GM23338 (cell line): ENCODE measurements around the gene OBP2A.
"Not testable (repeated sequence)": the region's sequence is repeated elsewhere in the genome, so short reads cannot be mapped to it uniquely, and the experiment has no call there.

Experiments used
- CREB1 ChIP-seq: fragments of 250-450 bp; sonication (Bioruptor Pico); IDR thresholded peaks from 2 replicates; pipeline ENCODE4 v1.5.0; 2020; ENCODE audit warnings: low read depth, mild to moderate bottlenecking, moderate library complexity
- ETS1 ChIP-seq: IDR thresholded peaks from 2 replicates; pipeline ENCODE4 v1.6.1; 2016; ENCODE audit warnings: antibody characterized with exemption
- EZH2 ChIP-seq: fragments of 200-600 bp; sonication (generic); IDR thresholded peaks from one replicate; pipeline ENCODE4 v1.8.0; 2017; ENCODE audit warnings: antibody characterized with exemption, mild to moderate bottlenecking, low read depth; ENCODE audit not compliant: unreplicated experiment
- EZH2phosphoT487 ChIP-seq: fragments of 200-600 bp; sonication (generic); IDR thresholded peaks from one replicate; pipeline ENCODE4 v1.8.1; 2018; ENCODE audit warnings: antibody characterized with exemption; ENCODE audit not compliant: unreplicated experiment
- JUNB ChIP-seq: IDR thresholded peaks from one replicate; pipeline ENCODE4 v1.6.1; 2016; ENCODE audit warnings: antibody characterized with exemption; ENCODE audit not compliant: unreplicated experiment
- POLR2AphosphoS5 ChIP-seq: IDR thresholded peaks from 2 replicates; pipeline ENCODE4 v1.6.1; 2016; ENCODE audit warnings: antibody characterized with exemption, low read depth
- REST ChIP-seq: IDR thresholded peaks from one replicate; pipeline ENCODE4 v1.6.1; 2018; ENCODE audit warnings: antibody characterized with exemption; ENCODE audit not compliant: unreplicated experiment
- TF ChIP-seq, protein P1 (sequence below), 2 experiments: fragments of 200-600 bp in 1 of 2; sonication (generic) in 1 of 2; conservative IDR thresholded peaks; 2 replicates each; pipeline versions ENCODE4 v1.5.1 to v1.6.1; 2016 to 2017; ENCODE audit warnings: antibody characterized with exemption in 2 of 2, low read depth in 2 of 2, mild to moderate bottlenecking in 2 of 2, moderate library complexity in 1 of 2

GRCh38 chr9:135535631-135536030 lies 10.3 kb upstream of the OBP2A start:
- TF ChIP-seq, protein P1, sequence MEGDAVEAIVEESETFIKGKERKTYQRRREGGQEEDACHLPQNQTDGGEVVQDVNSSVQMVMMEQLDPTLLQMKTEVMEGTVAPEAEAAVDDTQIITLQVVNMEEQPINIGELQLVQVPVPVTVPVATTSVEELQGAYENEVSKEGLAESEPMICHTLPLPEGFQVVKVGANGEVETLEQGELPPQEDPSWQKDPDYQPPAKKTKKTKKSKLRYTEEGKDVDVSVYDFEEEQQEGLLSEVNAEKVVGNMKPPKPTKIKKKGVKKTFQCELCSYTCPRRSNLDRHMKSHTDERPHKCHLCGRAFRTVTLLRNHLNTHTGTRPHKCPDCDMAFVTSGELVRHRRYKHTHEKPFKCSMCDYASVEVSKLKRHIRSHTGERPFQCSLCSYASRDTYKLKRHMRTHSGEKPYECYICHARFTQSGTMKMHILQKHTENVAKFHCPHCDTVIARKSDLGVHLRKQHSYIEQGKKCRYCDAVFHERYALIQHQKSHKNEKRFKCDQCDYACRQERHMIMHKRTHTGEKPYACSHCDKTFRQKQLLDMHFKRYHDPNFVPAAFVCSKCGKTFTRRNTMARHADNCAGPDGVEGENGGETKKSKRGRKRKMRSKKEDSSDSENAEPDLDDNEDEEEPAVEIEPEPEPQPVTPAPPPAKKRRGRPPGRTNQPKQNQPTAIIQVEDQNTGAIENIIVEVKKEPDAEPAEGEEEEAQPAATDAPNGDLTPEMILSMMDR (conservative IDR thresholded peaks at IDR 0.05; ENCODE audit: low read depth in 2 of 2), result not testable (repeated sequence)
- TF ChIP-seq JUNB; ETS1; REST; EZH2; EZH2phosphoT487; POLR2AphosphoS5; CREB1 (CRISPR knock-in tag): not testable (repeated sequence)
